ENCODE measurements around the gene SPC25.

DNA sequence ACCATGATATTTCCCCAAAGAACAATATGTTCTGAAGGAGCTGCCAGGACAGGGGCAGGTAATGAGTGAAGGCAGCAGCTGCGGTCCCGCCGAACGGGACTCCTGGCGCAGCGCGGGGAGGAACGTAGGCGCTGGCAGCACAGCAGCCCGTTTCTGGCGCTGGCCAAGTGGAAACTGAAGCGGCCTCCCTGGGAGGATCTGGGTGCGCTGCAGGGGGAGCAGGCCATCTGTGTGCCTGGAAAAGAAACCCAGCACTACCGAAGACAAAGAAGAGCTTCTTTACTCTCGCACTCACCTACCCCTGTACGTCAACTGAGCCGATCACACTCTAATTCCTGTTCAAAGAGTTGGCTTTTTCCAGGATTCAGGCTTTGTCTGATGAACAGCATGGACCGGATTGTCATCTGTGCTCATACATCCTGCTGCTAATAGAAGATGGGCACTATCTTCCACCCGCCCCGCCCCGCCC is 22.7 kb upstream of the SPC25 start:
- TF ChIP-seq, protein P1, sequence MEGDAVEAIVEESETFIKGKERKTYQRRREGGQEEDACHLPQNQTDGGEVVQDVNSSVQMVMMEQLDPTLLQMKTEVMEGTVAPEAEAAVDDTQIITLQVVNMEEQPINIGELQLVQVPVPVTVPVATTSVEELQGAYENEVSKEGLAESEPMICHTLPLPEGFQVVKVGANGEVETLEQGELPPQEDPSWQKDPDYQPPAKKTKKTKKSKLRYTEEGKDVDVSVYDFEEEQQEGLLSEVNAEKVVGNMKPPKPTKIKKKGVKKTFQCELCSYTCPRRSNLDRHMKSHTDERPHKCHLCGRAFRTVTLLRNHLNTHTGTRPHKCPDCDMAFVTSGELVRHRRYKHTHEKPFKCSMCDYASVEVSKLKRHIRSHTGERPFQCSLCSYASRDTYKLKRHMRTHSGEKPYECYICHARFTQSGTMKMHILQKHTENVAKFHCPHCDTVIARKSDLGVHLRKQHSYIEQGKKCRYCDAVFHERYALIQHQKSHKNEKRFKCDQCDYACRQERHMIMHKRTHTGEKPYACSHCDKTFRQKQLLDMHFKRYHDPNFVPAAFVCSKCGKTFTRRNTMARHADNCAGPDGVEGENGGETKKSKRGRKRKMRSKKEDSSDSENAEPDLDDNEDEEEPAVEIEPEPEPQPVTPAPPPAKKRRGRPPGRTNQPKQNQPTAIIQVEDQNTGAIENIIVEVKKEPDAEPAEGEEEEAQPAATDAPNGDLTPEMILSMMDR (IDR thresholded peaks at IDR 0.05; ENCODE audit: poor library complexity, severe bottlenecking) = no peak
- TF ChIP-seq EZH2 (IDR thresholded peaks at IDR 0.05; ENCODE audit: borderline replicate concordance, insufficient read depth, low read length, poor library complexity, severe bottlenecking) (no peak), EP300 (conservative IDR thresholded peaks at IDR 0.05; ENCODE audit: poor library complexity, severe bottlenecking) (no peak), RAD21 (conservative IDR thresholded peaks at IDR 0.05) (no peak), SMC3 (conservative IDR thresholded peaks at IDR 0.05; ENCODE audit: poor library complexity) (no peak), MXI1 (conservative IDR thresholded peaks at IDR 0.05; ENCODE audit: poor library complexity, severe bottlenecking) (no peak)
- TF ChIP-seq, protein P2, sequence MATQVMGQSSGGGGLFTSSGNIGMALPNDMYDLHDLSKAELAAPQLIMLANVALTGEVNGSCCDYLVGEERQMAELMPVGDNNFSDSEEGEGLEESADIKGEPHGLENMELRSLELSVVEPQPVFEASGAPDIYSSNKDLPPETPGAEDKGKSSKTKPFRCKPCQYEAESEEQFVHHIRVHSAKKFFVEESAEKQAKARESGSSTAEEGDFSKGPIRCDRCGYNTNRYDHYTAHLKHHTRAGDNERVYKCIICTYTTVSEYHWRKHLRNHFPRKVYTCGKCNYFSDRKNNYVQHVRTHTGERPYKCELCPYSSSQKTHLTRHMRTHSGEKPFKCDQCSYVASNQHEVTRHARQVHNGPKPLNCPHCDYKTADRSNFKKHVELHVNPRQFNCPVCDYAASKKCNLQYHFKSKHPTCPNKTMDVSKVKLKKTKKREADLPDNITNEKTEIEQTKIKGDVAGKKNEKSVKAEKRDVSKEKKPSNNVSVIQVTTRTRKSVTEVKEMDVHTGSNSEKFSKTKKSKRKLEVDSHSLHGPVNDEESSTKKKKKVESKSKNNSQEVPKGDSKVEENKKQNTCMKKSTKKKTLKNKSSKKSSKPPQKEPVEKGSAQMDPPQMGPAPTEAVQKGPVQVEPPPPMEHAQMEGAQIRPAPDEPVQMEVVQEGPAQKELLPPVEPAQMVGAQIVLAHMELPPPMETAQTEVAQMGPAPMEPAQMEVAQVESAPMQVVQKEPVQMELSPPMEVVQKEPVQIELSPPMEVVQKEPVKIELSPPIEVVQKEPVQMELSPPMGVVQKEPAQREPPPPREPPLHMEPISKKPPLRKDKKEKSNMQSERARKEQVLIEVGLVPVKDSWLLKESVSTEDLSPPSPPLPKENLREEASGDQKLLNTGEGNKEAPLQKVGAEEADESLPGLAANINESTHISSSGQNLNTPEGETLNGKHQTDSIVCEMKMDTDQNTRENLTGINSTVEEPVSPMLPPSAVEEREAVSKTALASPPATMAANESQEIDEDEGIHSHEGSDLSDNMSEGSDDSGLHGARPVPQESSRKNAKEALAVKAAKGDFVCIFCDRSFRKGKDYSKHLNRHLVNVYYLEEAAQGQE (IDR thresholded peaks at IDR 0.05; ENCODE audit: borderline replicate concordance) = no peak

Measured in neural cell (in vitro differentiated cells).